Gastrocnemius medialis (tissue), 4 donors: ENCODE results near the gene AMBN.

Source experiments
- CTCF ChIP-seq, 5 experiments: fragments of 450-650 bp in 3 of 5; fragments of 200-600 bp in 2 of 5; sonication (generic) in 2 of 5; IDR thresholded peaks in 4 of 5; conservative IDR thresholded peaks in 1 of 5; 1 replicate in 4 of 5; 2 replicates in 1 of 5; pipeline ENCODE4 v1.5.1; 2016 to 2019; ENCODE audit warnings: antibody characterized with exemption in 5 of 5, mild to moderate bottlenecking in 3 of 5, moderate library complexity in 3 of 5
- POLR2A ChIP-seq, 2 donors: fragments of 450-650 bp; IDR thresholded peaks; one replicate each; pipeline ENCODE4 v1.6.1; 2017; ENCODE audit warnings: antibody characterized with exemption in 2 of 2, mild to moderate bottlenecking in 2 of 2, moderate library complexity in 2 of 2

DNA sequence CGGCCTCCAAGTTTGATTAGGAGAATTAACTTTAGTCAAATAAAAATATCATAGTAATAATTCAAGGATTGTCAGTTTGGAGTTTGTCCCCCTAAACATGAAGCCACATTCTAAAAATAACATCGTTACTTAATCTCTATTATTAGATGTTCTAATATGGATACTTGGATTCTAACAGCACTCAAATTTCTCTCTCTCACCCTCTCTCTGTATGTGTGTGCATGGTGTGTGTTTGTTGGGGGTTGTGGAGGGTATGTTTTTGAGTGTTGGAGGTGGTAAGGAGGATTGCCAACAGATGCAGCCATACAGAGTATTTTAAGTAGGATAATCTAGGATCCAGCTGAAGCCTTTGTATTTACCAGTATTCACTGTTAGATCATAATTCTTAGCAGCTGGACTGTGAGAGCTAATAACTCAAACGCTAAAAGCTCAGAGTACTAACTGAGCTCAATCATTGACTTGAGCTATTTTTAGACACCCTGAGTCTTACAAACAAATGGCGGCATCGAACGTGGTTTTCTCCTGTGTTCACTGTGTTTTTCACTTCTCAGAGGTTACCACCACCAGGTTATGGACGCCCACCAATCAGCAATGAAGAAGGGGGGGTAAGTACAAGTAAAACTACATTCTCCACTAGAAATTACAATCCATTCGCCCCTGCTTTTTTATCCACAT, 45.3 kb downstream of the AMBN start:
- TF ChIP-seq CTCF (IDR thresholded peaks at IDR 0.05 in 4 of 5, conservative IDR thresholded peaks at IDR 0.05 in 1 of 5) (no peak), POLR2A (IDR thresholded peaks at IDR 0.05) (no peak)
